GM12801 (cell line): ENCODE data around the gene PAOX.

Experiments
- TF ChIP-seq, protein P1 (sequence below): IDR thresholded peaks from one replicate; pipeline ENCODE4 v1.5.1; 2011; ENCODE audit warnings: control low read depth; ENCODE audit not compliant: insufficient read length; ENCODE audit errors: extremely low read depth

Gene PAOX

GRCh38 chr10:133379152-133379800, at the start of gene PAOX:
Gene PAOX, plus strand, starts transcription at chr10:133379262. Its CDS starts 55 bp downstream, at chr10:133379317.
- TF ChIP-seq, protein P1, sequence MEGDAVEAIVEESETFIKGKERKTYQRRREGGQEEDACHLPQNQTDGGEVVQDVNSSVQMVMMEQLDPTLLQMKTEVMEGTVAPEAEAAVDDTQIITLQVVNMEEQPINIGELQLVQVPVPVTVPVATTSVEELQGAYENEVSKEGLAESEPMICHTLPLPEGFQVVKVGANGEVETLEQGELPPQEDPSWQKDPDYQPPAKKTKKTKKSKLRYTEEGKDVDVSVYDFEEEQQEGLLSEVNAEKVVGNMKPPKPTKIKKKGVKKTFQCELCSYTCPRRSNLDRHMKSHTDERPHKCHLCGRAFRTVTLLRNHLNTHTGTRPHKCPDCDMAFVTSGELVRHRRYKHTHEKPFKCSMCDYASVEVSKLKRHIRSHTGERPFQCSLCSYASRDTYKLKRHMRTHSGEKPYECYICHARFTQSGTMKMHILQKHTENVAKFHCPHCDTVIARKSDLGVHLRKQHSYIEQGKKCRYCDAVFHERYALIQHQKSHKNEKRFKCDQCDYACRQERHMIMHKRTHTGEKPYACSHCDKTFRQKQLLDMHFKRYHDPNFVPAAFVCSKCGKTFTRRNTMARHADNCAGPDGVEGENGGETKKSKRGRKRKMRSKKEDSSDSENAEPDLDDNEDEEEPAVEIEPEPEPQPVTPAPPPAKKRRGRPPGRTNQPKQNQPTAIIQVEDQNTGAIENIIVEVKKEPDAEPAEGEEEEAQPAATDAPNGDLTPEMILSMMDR, result no peak

- TF ChIP-seq, protein P1, result no peak
Measured at GRCh38 chr10:133329491-133330202, 49.4 kb upstream of the PAOX start.

GRCh38 chr10:133332936-133333699, 45.9 kb upstream of the PAOX start:
- TF ChIP-seq, protein P1, result no peak

DNA sequence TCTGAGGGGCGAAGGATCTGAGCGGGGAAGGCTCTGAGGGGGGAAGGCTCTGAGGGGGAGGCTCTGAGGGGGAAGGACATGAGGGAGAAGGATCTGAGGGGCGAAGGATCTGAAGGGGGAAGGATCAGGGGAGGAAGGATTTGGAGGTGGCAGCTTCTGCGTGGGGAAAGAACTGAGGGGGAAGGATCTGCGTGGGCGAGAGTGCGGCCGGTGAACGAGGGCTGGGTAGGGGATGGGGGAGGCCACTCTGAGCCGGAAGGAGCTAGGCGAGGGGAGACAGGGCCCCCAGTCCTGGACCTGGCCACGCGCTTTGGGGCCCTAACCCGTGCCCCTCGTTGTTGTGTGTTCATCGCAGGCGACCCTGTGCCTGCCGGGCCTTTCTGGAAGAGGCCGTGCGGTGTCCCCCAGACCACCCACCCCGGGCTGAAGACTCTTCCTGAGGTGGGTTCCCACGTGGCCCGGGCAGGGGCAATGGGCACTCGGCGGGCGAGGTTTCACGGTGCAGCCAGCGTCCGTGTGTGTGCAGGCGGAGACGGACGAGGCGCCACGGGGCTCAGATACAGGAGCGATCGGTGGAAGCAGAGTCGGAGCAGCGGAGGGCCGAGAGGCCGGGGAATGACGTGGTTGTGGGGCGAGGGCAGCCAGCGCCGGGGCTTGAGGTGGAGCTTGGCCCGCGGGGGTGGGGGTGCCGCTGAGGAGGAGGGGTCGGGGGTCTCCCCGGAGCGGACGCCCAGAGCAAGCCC, 44.4 kb upstream of the PAOX start:
- TF ChIP-seq, protein P1, result no peak

DNA sequence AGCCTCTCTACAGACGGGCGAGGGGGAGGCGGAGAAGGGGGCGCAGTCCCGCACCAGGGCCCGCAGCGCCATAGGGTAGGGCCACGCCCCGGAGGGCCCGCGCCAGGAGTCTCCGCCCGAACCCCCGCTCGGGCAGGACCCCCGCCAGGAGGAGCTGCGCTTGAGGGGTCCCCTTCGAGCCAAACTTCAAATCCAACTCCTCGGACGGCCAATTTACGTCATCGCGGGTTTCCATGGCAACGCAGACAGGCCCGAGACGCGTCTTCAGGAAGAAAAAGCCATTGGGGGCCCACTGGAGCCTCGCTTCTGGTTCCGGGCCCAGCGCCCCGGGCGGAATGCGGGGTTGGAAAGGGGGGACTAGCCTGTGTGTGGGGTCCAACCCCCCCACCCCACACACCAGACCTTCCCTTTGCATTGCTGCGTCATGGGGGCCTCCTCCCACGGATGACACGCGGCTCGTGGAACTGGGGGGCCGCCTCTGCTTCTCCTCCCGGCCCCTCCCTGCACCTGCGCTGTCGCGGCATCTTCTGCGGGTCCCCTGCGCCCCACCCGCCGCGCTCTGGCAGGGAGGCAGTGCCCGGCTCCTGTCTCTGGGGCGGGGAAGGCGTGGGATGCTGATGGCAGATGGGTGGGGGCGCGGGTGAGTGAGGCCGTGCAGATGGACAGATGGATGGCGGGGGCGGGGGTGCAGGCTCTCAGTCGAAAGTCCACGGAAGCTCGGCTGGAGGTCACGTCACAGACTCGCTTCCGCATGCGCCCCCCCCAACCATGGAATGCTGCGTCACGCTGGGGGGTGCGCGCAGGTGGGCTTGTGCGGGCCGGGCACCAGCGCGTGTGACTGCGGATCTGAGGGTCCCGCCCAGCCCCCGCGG, 43.6 kb upstream of the PAOX start:
- TF ChIP-seq, protein P1, result no peak

DNA sequence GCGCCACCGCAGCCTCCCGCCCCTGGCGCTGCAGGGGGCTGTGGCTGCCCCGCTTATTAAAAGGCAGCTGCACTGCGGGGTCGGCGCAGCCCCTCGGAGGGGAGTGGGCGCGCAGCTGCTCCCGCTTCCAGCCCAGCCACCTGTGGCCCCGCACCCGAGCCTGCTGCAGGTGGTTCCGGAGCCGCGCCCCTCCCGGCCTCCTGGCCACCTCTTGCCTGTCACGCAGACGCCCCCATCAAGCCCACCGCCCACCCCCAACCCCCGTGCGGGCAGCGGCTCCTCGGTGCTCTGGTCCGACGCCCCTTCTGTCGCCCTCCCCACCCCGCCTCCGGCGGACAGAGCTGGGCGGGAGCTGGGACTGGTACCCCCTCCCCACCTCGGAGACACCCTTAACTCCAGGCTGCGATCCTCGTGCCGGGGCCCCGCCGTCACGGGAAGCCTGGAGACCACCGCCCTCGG, 42.9 kb upstream of the PAOX start:
- TF ChIP-seq, protein P1, result no peak
